ENCODE results near the gene EXTL1.

EXTL1 gene

GRCh38 chr1:26044971-26045721 lies 23.6 kb downstream of the EXTL1 start:
- H3K36me3 Mint-ChIP-seq (ENCODE audit: insufficient read depth) = no peaks in the 10 kb centered on the region
- H3K4me3 Mint-ChIP-seq = peak overlapping the region; percentile 6 to 19
- no peak overlapping the region for H3K27ac Mint-ChIP-seq
- no peak for DNase-seq
- H3K27me3 Mint-ChIP-seq = peaks cover 40 to 91% of the 10 kb centered on the region in 2 donors
- H3K9me3 Mint-ChIP-seq = no peaks in the 10 kb centered on the region
- ATAC-seq (replicated peaks) = no peak
- H3K4me1 Mint-ChIP-seq (ENCODE audit: low read depth in 2 of 2) = peaks cover 2 to 3% of the 10 kb centered on the region in 2 donors

GRCh38 chr1:26045722-26046245 lies 24.2 kb downstream of the EXTL1 start, which contains the start of gene SLC30A2:
SLC30A2 (minus strand) TSS chr1:26046118; CDS start chr1:26045896, 222 bp downstream.
- H3K27me3 Mint-ChIP-seq = peaks cover 44 to 95% of the 10 kb centered on the region in 2 donors
- DNase-seq = no peak
- ATAC-seq (replicated peaks) = no peak
- H3K4me1 Mint-ChIP-seq (ENCODE audit: low read depth in 2 of 2) = peaks cover 2 to 3% of the 10 kb centered on the region in 2 donors
- H3K27ac Mint-ChIP-seq = no peak within 1 kb of the TSS
- H3K36me3 Mint-ChIP-seq (ENCODE audit: insufficient read depth) = no peaks in the 10 kb centered on the region
- no peaks in the 10 kb centered on the region for H3K9me3 Mint-ChIP-seq
- peak within 1 kb of the TSS; percentile 6 to 19 for H3K4me3 Mint-ChIP-seq

GRCh38 chr1:26046246-26047095 lies 24.9 kb downstream of the EXTL1 start:
- H3K4me1 Mint-ChIP-seq (ENCODE audit: low read depth in 2 of 2) = peaks cover 2 to 3% of the 10 kb centered on the region in 2 donors
- H3K4me3 Mint-ChIP-seq = no peak overlapping the region
- ATAC-seq (replicated peaks) = no peak
- no peak for DNase-seq
- H3K9me3 Mint-ChIP-seq = no peaks in the 10 kb centered on the region
- H3K27ac Mint-ChIP-seq = no peak overlapping the region
- H3K27me3 Mint-ChIP-seq = peaks cover 48 to 94% of the 10 kb centered on the region in 2 donors
- H3K36me3 Mint-ChIP-seq (ENCODE audit: insufficient read depth) = no peaks in the 10 kb centered on the region

DNA sequence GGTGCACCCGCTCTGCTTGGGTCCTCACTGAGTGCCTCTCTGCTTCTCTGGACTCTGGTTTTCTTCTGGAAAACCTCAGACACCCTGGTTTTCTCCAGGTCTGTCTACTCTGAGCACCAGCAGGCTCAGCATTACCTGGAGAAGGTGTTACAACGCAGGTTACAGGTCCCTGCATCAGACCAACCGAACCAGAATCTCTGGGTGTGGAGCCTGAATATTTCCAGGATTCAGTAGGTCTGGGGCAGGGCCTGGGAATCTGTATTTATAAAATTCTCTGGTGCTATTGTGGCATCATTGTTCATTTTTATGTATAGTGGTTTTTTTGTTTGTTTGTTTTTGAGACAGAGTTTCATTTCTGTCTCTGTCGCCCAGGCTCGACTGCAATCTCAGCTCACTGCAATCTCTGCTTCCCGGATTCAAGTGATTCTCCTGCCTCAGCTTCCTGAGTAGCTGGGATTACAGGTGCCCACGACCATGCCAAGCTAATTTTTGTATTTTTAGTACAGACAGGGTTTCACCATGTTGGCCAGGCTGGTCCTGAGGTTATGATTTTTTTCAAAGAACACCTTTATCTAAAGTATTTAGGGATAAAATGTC lies 25.8 kb downstream of the EXTL1 start:
- peaks cover 48 to 92% of the 10 kb centered on the region in 2 donors for H3K27me3 Mint-ChIP-seq
- DNase-seq (no peak), ATAC-seq (replicated peaks) (no peak)
- no peaks in the 10 kb centered on the region for H3K36me3 Mint-ChIP-seq (ENCODE audit: insufficient read depth)
- peaks cover 2 to 3% of the 10 kb centered on the region in 2 donors for H3K4me1 Mint-ChIP-seq (ENCODE audit: low read depth in 2 of 2)
- no peak overlapping the region for H3K4me3 Mint-ChIP-seq
- H3K9me3 Mint-ChIP-seq = no peaks in the 10 kb centered on the region
- H3K27ac Mint-ChIP-seq = no peak overlapping the region

DNA sequence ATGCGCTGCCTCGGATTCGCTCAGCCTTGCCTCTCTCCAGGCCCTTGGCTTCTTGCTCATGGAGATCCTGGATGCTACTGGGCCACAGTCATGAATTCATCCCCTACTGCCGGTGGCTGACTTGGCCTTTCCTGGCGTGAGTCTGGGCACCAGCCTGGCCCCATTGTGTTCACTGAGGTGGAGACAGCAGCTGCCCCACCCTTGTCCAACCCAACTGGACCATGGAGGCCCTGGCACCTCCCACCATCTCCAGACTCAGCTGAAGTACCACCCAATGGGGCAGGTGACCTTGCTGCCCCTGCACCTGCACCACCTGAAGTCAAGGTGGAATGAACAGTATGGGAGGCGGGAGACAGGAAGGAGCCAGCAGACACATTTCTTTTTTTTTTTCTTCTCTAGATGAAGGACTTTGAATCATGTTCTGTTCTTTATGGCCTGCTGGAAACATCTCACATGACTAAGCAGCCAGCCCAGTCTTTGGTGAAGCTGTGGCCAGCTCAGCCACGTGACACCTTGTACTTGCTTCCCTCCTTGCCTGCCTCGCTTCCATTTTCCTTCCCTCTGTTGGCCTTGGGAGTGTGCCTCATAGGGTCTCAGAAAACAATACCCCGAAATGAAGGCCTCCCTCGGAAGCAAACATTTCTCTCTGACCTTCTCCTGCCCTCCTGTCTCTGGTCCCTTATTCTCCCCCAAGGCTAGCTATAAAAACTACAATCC lies 28.1 kb downstream of the EXTL1 start:
- H3K9me3 Mint-ChIP-seq = no peaks in the 10 kb centered on the region
- DNase-seq (no peak), ATAC-seq (replicated peaks) (no peak)
- H3K27ac Mint-ChIP-seq = no peak overlapping the region
- no peak overlapping the region for H3K4me3 Mint-ChIP-seq
- H3K4me1 Mint-ChIP-seq (ENCODE audit: low read depth in 2 of 2) = peaks cover 2 to 3% of the 10 kb centered on the region in 2 donors
- peaks cover 46 to 86% of the 10 kb centered on the region in 2 donors for H3K27me3 Mint-ChIP-seq
- H3K36me3 Mint-ChIP-seq (ENCODE audit: insufficient read depth) = no peaks in the 10 kb centered on the region

DNA sequence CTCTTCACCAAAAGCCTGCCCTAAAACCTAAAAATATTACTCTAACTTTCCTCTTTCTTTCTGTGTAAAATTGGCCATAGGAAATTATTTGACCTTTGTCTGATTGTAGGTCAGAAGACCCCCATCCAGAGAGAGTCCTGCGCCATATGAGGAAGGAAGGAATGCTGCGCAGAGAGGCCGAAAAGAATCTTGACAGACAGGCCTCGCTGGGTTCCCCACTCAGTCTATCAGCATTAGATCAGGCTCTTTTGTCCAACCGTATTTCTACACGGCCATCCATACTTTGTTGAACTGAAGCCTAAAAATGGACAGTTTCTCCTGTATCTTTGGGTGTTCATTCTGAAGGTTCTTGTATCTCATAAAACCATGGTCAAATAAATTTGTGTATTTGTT lies 28.7 kb downstream of the EXTL1 start:
- Mint-ChIP-seq H3K27me3 (peaks cover 46 to 86% of the 10 kb centered on the region in 2 donors), H3K36me3 (ENCODE audit: insufficient read depth) (no peaks in the 10 kb centered on the region), H3K9me3 (no peaks in the 10 kb centered on the region), H3K4me3 (no peak overlapping the region), H3K27ac (no peak overlapping the region), H3K4me1 (ENCODE audit: low read depth in 2 of 2) (peaks cover under 1% of the 10 kb centered on the region in 2 donors)
- DNase-seq (no peak), ATAC-seq (replicated peaks) (no peak)

GRCh38 chr1:26053718-26054560 lies 32.4 kb downstream of the EXTL1 start:
- H3K4me3 Mint-ChIP-seq = no peak overlapping the region
- H3K27me3 Mint-ChIP-seq = peaks cover 58 to 74% of the 10 kb centered on the region in 2 donors
- no peaks in the 10 kb centered on the region for H3K36me3 Mint-ChIP-seq (ENCODE audit: insufficient read depth)
- no peaks in the 10 kb centered on the region for H3K9me3 Mint-ChIP-seq
- no peaks in the 10 kb centered on the region for H3K4me1 Mint-ChIP-seq (ENCODE audit: low read depth in 2 of 2)
- DNase-seq = no peak
- no peak for ATAC-seq (replicated peaks)
- no peak overlapping the region for H3K27ac Mint-ChIP-seq

- H3K4me3 Mint-ChIP-seq = no peak overlapping the region
- no peak overlapping the region for H3K27ac Mint-ChIP-seq
- DNase-seq = no peak
- no peaks in the 10 kb centered on the region for H3K4me1 Mint-ChIP-seq (ENCODE audit: low read depth in 2 of 2)
- H3K36me3 Mint-ChIP-seq (ENCODE audit: insufficient read depth) = no peaks in the 10 kb centered on the region
- no peak for ATAC-seq (replicated peaks)
- peaks cover 57 to 74% of the 10 kb centered on the region in 2 donors for H3K27me3 Mint-ChIP-seq
- no peaks in the 10 kb centered on the region for H3K9me3 Mint-ChIP-seq
These were observed 33.5 kb downstream of the EXTL1 start for GRCh38 chr1:26055041-26055440.

GRCh38 chr1:26057189-26057588 lies 35.6 kb downstream of the EXTL1 start:
- no peak for ATAC-seq (replicated peaks)
- Mint-ChIP-seq H3K27ac (no peak overlapping the region), H3K36me3 (ENCODE audit: insufficient read depth) (no peaks in the 10 kb centered on the region), H3K4me3 (no peak overlapping the region), H3K4me1 (ENCODE audit: low read depth in 2 of 2) (no peaks in the 10 kb centered on the region), H3K9me3 (no peaks in the 10 kb centered on the region), H3K27me3 (peaks cover 56 to 66% of the 10 kb centered on the region in 2 donors)
- no peak for DNase-seq

- no peaks in the 10 kb centered on the region for H3K36me3 Mint-ChIP-seq (ENCODE audit: insufficient read depth)
- no peak for ATAC-seq (replicated peaks)
- H3K4me1 Mint-ChIP-seq (ENCODE audit: low read depth in 2 of 2) = no peaks in the 10 kb centered on the region
- DNase-seq = no peak
- H3K9me3 Mint-ChIP-seq = no peaks in the 10 kb centered on the region
- H3K27me3 Mint-ChIP-seq = peaks cover 59 to 65% of the 10 kb centered on the region in 2 donors
- H3K27ac Mint-ChIP-seq = no peak overlapping the region
- no peak overlapping the region for H3K4me3 Mint-ChIP-seq
These were observed 36.5 kb downstream of the EXTL1 start for GRCh38 chr1:26058052-26058595.

- Mint-ChIP-seq H3K4me1 (ENCODE audit: low read depth in 2 of 2) (no peaks in the 10 kb centered on the region), H3K9me3 (no peaks in the 10 kb centered on the region), H3K27ac (no peak overlapping the region), H3K27me3 (peaks cover 57 to 59% of the 10 kb centered on the region in 2 donors), H3K36me3 (ENCODE audit: insufficient read depth) (no peaks in the 10 kb centered on the region), H3K4me3 (no peak overlapping the region)
- DNase-seq (no peak), ATAC-seq (replicated peaks) (no peak)
These were observed 38.3 kb downstream of the EXTL1 start for GRCh38 chr1:26059906-26060305.

Measured in effector memory CD8-positive, alpha-beta T cell (primary cell).